Endothelial cell of umbilical vein (primary cell): ENCODE results near the gene KRT1.

ENCODE experiments used
- CTCF ChIP-seq, 2 donors: IDR thresholded peaks; 1 replicate in 1 of 2; 2 replicates in 1 of 2; pipeline ENCODE4 v1.5.1; 2011; ENCODE audit warnings: low read length in 2 of 2, mild to moderate bottlenecking in 2 of 2, moderate library complexity in 2 of 2, control low read depth in 1 of 2, inconsistent platforms in 1 of 2, low read depth in 1 of 2; ENCODE audit not compliant: insufficient read depth in 1 of 2; ENCODE audit errors: extremely low read depth in 1 of 2
- EZH2 ChIP-seq: IDR thresholded peaks from 2 replicates; pipeline ENCODE4 v1.6.1; 2012; ENCODE audit warnings: borderline replicate concordance, low read depth, mild to moderate bottlenecking, moderate library complexity, low read length, inconsistent platforms; ENCODE audit not compliant: severe bottlenecking
- GATA2 ChIP-seq: IDR thresholded peaks from 2 replicates; pipeline ENCODE4 v1.7.0; 2011; ENCODE audit warnings: low read depth, mild to moderate bottlenecking, moderate library complexity, mixed read lengths, low read length; ENCODE audit not compliant: insufficient read length, insufficient read depth
- JUN ChIP-seq: IDR thresholded peaks from 2 replicates; pipeline ENCODE4 v1.6.1; 2011; ENCODE audit warnings: borderline replicate concordance, low read depth; ENCODE audit not compliant: insufficient read length, insufficient read depth
- POLR2A ChIP-seq: IDR thresholded peaks from 2 replicates; pipeline ENCODE4 v1.6.1; 2012; ENCODE audit warnings: low read depth, mild to moderate bottlenecking, control low read depth, low read length
- POLR2AphosphoS5 ChIP-seq: IDR thresholded peaks from 2 replicates; pipeline ENCODE4 v1.6.1; 2012; ENCODE audit warnings: low read depth, mild to moderate bottlenecking, control low read depth, low read length, moderate library complexity; ENCODE audit not compliant: insufficient read depth

GRCh38 chr12:52667931-52668330, 12.3 kb downstream of the KRT1 start:
- no peak for TF ChIP-seq CTCF (IDR thresholded peaks at IDR 0.05; ENCODE audit: extremely low read depth in 1 of 2, insufficient read depth in 1 of 2, low read depth in 1 of 2, low read length in 2 of 2)
- TF ChIP-seq POLR2AphosphoS5, result no peak
- TF ChIP-seq POLR2A, result no peak
- no peak for TF ChIP-seq EZH2
- no peak for TF ChIP-seq JUN
- TF ChIP-seq GATA2, result no peak
